Endothelial cell of umbilical vein (primary cell): ENCODE data around the gene KIF26A.

Source experiments
- CTCF ChIP-seq, 2 donors: IDR thresholded peaks; 1 replicate in 1 of 2; 2 replicates in 1 of 2; pipeline ENCODE4 v1.5.1; 2011; ENCODE audit warnings: low read length in 2 of 2, mild to moderate bottlenecking in 2 of 2, moderate library complexity in 2 of 2, control low read depth in 1 of 2, inconsistent platforms in 1 of 2, low read depth in 1 of 2; ENCODE audit not compliant: insufficient read depth in 1 of 2; ENCODE audit errors: extremely low read depth in 1 of 2
- JUN ChIP-seq: IDR thresholded peaks from 2 replicates; pipeline ENCODE4 v1.6.1; 2011; ENCODE audit warnings: borderline replicate concordance, low read depth; ENCODE audit not compliant: insufficient read length, insufficient read depth
- POLR2A ChIP-seq: IDR thresholded peaks from 2 replicates; pipeline ENCODE4 v1.6.1; 2012; ENCODE audit warnings: low read depth, mild to moderate bottlenecking, control low read depth, low read length
- POLR2AphosphoS5 ChIP-seq: IDR thresholded peaks from 2 replicates; pipeline ENCODE4 v1.6.1; 2012; ENCODE audit warnings: low read depth, mild to moderate bottlenecking, control low read depth, low read length, moderate library complexity; ENCODE audit not compliant: insufficient read depth

- TF ChIP-seq CTCF (IDR thresholded peaks at IDR 0.05; ENCODE audit: extremely low read depth in 1 of 2, insufficient read depth in 1 of 2, low read depth in 1 of 2, low read length in 2 of 2) (no peak), POLR2AphosphoS5 (no peak), JUN (no peak), POLR2A (no peak)
Observed at GRCh38 chr14:104145826-104146601, 7.6 kb downstream of the KIF26A start.
